HFF-Myc (cell line): Measurements from ENCODE around the gene ZNF48.

Source experiments
- DNase-seq: peaks from one replicate; pipeline ENCODE4 v3.0.0-alpha.2; 2011; ENCODE audit warnings: low read depth; ENCODE audit errors: extremely low read depth
- H3K4me3 ChIP-seq: replicated peaks from 2 replicates; pipeline ENCODE4 v1.5.1; 2011; ENCODE audit warnings: low read depth, mild to moderate bottlenecking, control low read depth, low read length
- TF ChIP-seq, protein P1 (sequence below): IDR thresholded peaks from 2 replicates; pipeline ENCODE4 v1.5.1; 2012; ENCODE audit warnings: mild to moderate bottlenecking, low read depth, low read length, control low read depth; ENCODE audit errors: missing control alignments

Gene ZNF48

DNA sequence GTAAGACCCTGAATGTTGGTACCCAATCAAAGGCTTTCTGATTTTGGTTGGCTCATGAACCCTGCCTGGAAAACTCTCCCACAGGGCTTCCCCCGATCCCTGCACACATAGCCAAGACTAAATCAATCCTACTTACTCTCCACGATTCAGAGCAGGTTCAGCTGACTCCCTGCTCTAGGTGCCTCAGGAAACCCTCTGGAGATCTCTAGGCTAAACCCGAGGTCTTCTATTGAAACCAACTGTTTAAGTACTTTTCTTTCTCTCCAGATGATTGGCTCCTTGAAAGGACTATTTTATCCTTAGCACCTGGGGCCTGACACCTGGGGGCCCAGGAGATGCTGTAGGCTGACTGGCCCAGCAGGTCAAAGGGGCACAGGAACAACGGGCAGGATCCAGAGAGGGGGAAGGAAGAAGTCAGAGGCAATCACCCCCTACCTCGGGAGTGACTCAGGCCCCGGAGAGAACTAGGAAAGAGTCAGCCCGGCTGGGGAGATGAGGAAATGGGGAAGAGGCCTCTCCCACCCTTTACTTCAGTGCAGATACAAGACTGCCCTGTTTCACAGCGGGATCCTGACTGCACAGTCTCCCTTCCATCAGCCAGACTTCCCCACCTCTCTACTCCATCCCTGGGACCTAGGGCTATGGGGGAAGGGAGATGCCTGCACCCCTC is 27.0 kb upstream of the ZNF48 start:
- TF ChIP-seq, protein P1, sequence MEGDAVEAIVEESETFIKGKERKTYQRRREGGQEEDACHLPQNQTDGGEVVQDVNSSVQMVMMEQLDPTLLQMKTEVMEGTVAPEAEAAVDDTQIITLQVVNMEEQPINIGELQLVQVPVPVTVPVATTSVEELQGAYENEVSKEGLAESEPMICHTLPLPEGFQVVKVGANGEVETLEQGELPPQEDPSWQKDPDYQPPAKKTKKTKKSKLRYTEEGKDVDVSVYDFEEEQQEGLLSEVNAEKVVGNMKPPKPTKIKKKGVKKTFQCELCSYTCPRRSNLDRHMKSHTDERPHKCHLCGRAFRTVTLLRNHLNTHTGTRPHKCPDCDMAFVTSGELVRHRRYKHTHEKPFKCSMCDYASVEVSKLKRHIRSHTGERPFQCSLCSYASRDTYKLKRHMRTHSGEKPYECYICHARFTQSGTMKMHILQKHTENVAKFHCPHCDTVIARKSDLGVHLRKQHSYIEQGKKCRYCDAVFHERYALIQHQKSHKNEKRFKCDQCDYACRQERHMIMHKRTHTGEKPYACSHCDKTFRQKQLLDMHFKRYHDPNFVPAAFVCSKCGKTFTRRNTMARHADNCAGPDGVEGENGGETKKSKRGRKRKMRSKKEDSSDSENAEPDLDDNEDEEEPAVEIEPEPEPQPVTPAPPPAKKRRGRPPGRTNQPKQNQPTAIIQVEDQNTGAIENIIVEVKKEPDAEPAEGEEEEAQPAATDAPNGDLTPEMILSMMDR: no peak
- peak overlapping the region; percentile 88 for H3K4me3 ChIP-seq
- DNase-seq: no peak

DNA sequence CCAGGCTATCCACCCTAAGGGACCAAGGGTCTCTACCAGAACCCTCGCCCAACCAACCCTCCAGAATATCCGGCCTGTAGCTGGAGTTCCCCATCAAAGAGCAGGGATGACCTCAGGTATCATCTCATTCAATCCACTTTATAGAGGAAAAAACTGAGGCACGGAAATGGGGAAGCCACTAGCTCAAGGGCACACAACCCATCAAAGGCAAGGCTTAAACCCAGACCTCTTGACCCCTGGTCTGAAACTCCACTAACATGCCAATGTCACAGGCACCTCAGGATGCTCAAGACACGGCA is 26.5 kb upstream of the ZNF48 start:
- peak overlapping the region; percentile 88 for H3K4me3 ChIP-seq
- no peak for DNase-seq
- TF ChIP-seq, protein P1: no peak

DNA sequence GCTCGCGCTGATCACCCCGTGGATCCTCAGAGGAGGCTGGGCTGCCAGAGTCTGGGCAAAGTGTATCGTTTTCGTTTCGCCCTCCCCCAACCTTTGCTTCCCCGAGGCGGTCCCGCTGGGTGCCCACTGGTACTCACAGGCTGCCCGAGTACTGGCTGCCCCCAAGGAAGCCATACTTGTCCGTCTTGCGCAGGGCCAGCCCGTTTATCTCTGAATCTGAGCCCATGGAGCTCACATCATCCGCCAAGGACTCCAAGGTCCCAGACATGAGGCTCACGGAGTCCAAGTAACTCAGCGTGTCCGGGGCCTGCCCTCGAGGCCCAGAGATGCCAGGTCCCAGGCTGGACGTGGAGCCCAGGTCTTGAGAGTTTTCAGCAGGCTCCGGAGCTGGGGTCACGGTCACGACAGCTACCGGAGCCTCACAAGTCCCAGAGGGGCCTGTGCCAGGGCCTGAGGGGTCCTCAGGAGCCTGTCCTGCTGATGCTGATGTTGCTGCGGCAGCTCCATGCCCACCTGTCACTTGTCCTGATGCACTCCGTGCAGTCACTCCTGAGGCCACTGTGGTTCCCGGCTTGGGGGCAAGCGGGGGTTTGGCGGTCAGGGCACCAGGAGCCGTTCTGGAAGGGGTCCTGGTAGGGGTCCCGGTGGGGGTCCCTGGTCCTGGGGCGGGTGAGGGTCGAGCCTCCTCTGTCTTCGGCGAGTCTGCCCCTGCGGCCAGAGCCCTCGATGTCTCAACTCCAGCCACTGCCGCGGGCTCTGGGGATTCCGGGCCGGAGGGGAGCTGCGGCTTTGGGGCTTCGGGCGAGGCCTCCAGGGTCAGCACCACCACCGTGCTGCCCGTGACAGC is 25.9 kb upstream of the ZNF48 start:
- TF ChIP-seq, protein P1: no peak
- H3K4me3 ChIP-seq: peak overlapping the region; percentile 88
- no peak for DNase-seq

DNA sequence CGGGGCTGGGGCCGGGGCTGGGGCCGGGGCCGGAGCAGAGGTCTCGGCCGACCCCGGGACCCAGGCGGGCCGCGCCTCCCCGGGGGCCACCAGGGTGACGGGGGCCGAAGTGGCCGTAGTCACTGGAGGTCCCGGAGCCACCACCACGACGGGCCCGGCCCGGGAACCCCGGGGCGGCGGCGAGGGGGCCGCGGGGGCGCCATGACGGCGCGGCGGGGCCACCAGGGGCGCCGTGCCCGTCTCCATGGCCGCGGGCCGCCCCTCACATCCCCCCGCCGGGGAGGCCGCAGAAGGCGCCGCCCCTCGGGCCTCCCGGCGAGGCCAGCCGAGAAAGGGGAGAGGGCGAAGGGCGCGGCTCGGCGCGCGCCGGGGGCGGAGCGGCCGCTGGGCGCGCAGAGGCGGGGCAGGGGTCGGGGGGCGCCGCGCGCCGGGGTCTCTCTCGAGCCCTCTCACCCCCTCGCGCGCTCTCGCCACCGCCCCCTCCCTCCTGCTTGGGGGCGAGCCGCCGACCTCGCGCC is 25.2 kb upstream of the ZNF48 start:
- DNase-seq: no peak
- peak overlapping the region; percentile 88 for H3K4me3 ChIP-seq
- TF ChIP-seq, protein P1: no peak

DNA sequence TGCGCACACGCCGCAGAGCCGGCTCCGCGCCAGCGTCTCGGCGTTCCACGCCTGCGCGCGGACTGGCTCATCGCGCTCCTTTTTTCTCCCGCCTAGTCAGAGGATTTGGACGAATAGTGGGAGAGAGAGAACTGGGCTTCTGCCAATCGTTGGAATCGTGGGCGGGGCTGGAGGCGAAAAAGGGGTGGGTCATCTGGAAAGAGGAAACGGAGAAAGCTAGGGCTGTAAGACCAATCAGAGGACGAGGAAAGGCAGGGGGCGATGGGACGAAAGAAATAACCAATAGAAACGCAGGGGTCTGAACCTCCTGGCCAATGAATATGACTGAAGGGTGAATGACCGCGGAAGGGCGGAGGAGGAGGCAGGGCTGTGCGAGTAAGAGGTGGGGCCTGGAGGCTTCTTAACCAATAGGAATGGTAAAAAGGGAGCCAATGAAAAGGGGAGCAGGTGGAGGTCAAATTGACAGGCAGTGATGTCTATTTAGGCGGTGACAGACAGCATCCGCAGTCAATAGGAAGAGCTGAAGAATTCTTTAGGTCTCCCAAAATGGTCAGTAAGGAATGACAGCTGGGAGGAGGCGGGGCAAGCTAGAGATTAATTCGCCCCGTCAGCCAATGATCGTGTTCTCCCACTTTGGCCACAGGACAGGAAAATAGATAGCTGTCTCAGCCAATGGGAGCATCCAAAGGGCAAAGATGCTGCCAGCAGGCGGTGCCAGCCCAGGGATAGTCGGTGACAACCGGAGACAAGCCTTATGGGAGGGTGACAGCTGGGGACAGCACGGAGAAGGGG is 24.6 kb upstream of the ZNF48 start, which contains the start of gene TBC1D10B:
Gene TBC1D10B, minus strand, starts transcription at position 39 of the 792 bp plus-strand sequence. CDS start 311 bp downstream, outside the sequence.
- peak; percentile 100 for DNase-seq
- TF ChIP-seq, protein P1: peak; percentile 32
- peak within 1 kb of the TSS; percentile 88 for H3K4me3 ChIP-seq

DNA sequence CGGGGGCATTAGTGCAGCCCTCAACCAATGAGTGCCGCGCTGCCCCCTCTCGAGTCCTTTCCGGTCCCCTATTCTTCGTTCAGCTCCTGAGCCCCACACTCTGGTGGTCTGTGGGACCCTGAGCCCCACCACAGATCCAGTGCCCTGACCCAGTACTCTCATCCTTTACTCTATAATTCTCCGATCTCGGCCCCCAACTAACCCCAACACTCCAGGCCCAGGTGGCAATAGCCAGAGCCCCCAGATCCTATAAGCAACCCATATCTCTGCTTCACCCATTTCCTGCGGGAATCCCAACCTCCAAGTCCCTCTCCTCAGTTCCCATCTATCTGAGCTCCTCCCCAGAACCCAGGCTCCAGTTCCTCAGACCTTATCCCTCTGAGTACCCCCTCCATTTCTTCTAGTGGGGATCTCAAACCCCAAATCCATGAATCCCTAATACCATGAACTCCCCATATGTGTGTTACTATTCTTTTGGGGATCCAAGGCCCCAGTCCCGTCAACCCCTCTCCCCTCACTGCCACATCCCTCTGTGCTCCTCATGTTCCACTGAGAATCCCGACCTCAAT is 23.9 kb upstream of the ZNF48 start:
- DNase-seq: no peak
- H3K4me3 ChIP-seq: peak overlapping the region; percentile 43

More for the DNA sequence above, 23.9 kb upstream of the ZNF48 start:
- TF ChIP-seq, protein P1: no peak
